ENCODE results near the gene KRTAP5-4.

KRTAP5-4 gene

GRCh38 chr11:1656670-1657069, 34.7 kb upstream of the KRTAP5-4 start:
- no peak for FAIRE-seq
- no peak for DNase-seq (ENCODE audit: insufficient read length, low spot score)
- no peak for TF ChIP-seq POLR2A (IDR thresholded peaks at IDR 0.05; ENCODE audit: low read depth, low read length)

- FAIRE-seq (no peak), DNase-seq (ENCODE audit: insufficient read length, low spot score) (no peak)
- no peak for TF ChIP-seq POLR2A (IDR thresholded peaks at IDR 0.05; ENCODE audit: low read depth, low read length)
Measured at GRCh38 chr11:1656061-1656441, 34.1 kb upstream of the KRTAP5-4 start.

GRCh38 chr11:1655168-1656060, 33.5 kb upstream of the KRTAP5-4 start:
- FAIRE-seq (no peak), DNase-seq (ENCODE audit: insufficient read length, low spot score) (no peak)
- TF ChIP-seq POLR2A (IDR thresholded peaks at IDR 0.05; ENCODE audit: low read depth, low read length) = no peak

GRCh38 chr11:1654388-1655167, 32.6 kb upstream of the KRTAP5-4 start:
- no peak for TF ChIP-seq POLR2A (IDR thresholded peaks at IDR 0.05; ENCODE audit: low read depth, low read length)
- DNase-seq (ENCODE audit: insufficient read length, low spot score) = no peak
- no peak for FAIRE-seq

- no peak for FAIRE-seq
Measured at GRCh38 chr11:1653541-1654387, 31.8 kb upstream of the KRTAP5-4 start.

GRCh38 chr11:1652771-1653540, 31.0 kb upstream of the KRTAP5-4 start:
- peak; percentile 91 for DNase-seq (ENCODE audit: insufficient read length, low spot score)
- TF ChIP-seq POLR2A (IDR thresholded peaks at IDR 0.05; ENCODE audit: low read depth, low read length) = no peak
- no peak for FAIRE-seq

More at GRCh38 chr11:1653541-1654387, 31.8 kb upstream of the KRTAP5-4 start:
- DNase-seq (ENCODE audit: insufficient read length, low spot score) = no peak
- TF ChIP-seq POLR2A (IDR thresholded peaks at IDR 0.05; ENCODE audit: low read depth, low read length) = no peak

- no peak for TF ChIP-seq POLR2A (IDR thresholded peaks at IDR 0.05; ENCODE audit: low read depth, low read length)
- DNase-seq (ENCODE audit: insufficient read length, low spot score) = no peak
- no peak for FAIRE-seq
Measured at GRCh38 chr11:1652442-1652770, 30.5 kb upstream of the KRTAP5-4 start.

GRCh38 chr11:1652026-1652425, 30.1 kb upstream of the KRTAP5-4 start:
- no peak for TF ChIP-seq POLR2A (IDR thresholded peaks at IDR 0.05; ENCODE audit: low read depth, low read length)
- FAIRE-seq (no peak), DNase-seq (ENCODE audit: insufficient read length, low spot score) (no peak)

- TF ChIP-seq POLR2A (IDR thresholded peaks at IDR 0.05; ENCODE audit: low read depth, low read length) = no peak
- no peak for DNase-seq (ENCODE audit: insufficient read length, low spot score)
- no peak for FAIRE-seq
Measured at GRCh38 chr11:1651411-1651980, 29.6 kb upstream of the KRTAP5-4 start.

GRCh38 chr11:1650918-1651262, 29.0 kb upstream of the KRTAP5-4 start:
- TF ChIP-seq POLR2A (IDR thresholded peaks at IDR 0.05; ENCODE audit: low read depth, low read length) = no peak
- no peak for DNase-seq (ENCODE audit: insufficient read length, low spot score)
- no peak for FAIRE-seq

GRCh38 chr11:1650034-1650917, 28.3 kb upstream of the KRTAP5-4 start:
- FAIRE-seq (no peak), DNase-seq (ENCODE audit: insufficient read length, low spot score) (no peak)
- TF ChIP-seq POLR2A (IDR thresholded peaks at IDR 0.05; ENCODE audit: low read depth, low read length) = no peak
